Activated CD4-positive, alpha-beta T cell treated with anti-CD3 and anti-CD28 coated beads for 36 hours (primary cell): ENCODE data around the gene CALHM3. TPM values are rescaled to one million over a fixed set of nuclear protein-coding genes. Genes with fewer than 3 reads are reported as not detected.
"Not testable (repeated sequence)": the region's sequence is repeated elsewhere in the genome, so short reads cannot be mapped to it uniquely, and the experiment has no call there.

ENCODE experiments used
- ATAC-seq: fragments of 200-7000 bp; cut with Tn5 transposase; one replicate; pipeline ENCODE4 v1.10.0; 2021; ENCODE audit warnings: mild to moderate bottlenecking, moderate library complexity
- CTCF ChIA-PET: fragments of 350-600 bp; sonication (Branson Sonifier 250); formaldehyde crosslinking; loops from one replicate; lab custom pipeline; 2021; ENCODE audit warnings: antibody characterized with exemption; lab: Charles Lee
- POLR2A ChIA-PET: fragments of 350-600 bp; sonication (Branson Sonifier 250); formaldehyde crosslinking; loops from one replicate; lab custom pipeline; 2021; ENCODE audit warnings: antibody characterized with exemption, inconsistent platforms; lab: Charles Lee
- DNase-seq: peaks from one replicate; pipeline ENCODE4 v3.0.0-alpha.2; 2020
- H3K27ac Mint-ChIP-seq: one replicate; pipeline ENCODE4 v1.8.0; 2021; ENCODE audit warnings: mixed read lengths
- H3K27me3 Mint-ChIP-seq: one replicate; pipeline ENCODE4 v1.8.0; 2021; ENCODE audit warnings: mixed read lengths
- H3K36me3 Mint-ChIP-seq: one replicate; pipeline ENCODE4 v1.8.0; 2021; ENCODE audit warnings: low read depth, mixed read lengths
- H3K4me1 Mint-ChIP-seq: one replicate; pipeline ENCODE4 v1.8.0; 2021; ENCODE audit warnings: mixed read lengths
- H3K4me3 Mint-ChIP-seq: one replicate; pipeline ENCODE4 v1.8.0; 2021; ENCODE audit warnings: mild to moderate bottlenecking, moderate library complexity, mixed read lengths
- H3K9me3 Mint-ChIP-seq: one replicate; pipeline ENCODE4 v1.8.0; 2021; ENCODE audit warnings: low read depth, mixed read lengths
- intact Hi-C, 2 experiments: fragments of 100-400 bp; cut with DNase I in 1 of 2; cut with micrococcal nuclease in 1 of 2; formaldehyde crosslinking; loops; one replicate each; pipeline versions ENCODE4 v1.14.2 to v1.15.1; 2022 to 2024; cut with DNase I, micrococcal nuclease
- total RNA-seq, 2 experiments: library from RNA; stranded (reverse); gene quantifications; one replicate each; pipeline ENCODE4 v1.2.3, GENCODE V29; 2021

CALHM3 gene
- total RNA-seq, 2 experiments from 2014 or later, result not detected

DNA sequence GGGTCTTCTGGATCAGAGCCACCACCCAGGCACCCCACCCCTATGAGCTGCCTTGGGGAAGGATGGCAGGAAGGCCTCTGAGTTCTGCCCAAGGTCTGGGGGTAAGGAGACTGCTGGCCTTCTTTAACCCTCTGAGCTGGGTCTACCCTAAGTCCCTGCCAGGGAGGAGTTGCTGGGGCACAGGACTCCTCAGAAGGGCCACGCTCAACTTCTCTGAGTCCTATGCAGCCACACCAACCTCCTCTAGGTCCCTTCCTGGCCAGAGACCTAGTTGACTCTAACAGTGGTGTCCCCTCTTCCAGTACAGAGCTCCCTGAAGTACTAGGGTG lies 11.9 kb upstream of the CALHM3 start:
- ChIA-PET POLR2A (no interaction called here), CTCF (interaction anchor here (0.8 to 1.2 kb wide), 4 partner anchors 20 to 196 kb away, joined by 3 to 4 read pairs (median 4); partner anchors contain the start of genes ATP5MK, CALHM2 and PDCD11)
- DNase-seq (no peak), ATAC-seq (peak; percentile 8)
- no peaks in the 10 kb centered on the region for H3K36me3 Mint-ChIP-seq
- peaks cover 25% of the 10 kb centered on the region for H3K4me1 Mint-ChIP-seq
- no peak overlapping the region for H3K4me3 Mint-ChIP-seq
- no peaks in the 10 kb centered on the region for H3K9me3 Mint-ChIP-seq
- intact Hi-C loops, result loop anchor here in 1 of 2 experiments (5.0 kb wide), 1 partner anchor 91 kb away; no protein-coding TSS in a partner anchor
- peaks cover 30% of the 10 kb centered on the region for H3K27me3 Mint-ChIP-seq
- no peak overlapping the region for H3K27ac Mint-ChIP-seq

DNA sequence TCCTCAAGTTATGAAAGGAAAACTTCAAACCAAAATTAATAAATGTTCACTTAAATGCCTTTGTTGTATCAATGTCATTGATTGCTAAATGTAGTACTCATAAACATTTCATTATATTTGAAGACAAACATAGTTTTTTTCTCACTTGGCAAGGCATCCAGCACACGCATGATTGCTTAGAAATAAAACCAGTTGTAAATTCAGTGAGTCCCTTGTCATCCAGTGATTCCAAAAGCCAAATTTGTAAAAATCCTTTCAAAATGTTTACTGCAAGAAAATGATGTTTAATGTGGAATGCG lies 8.3 kb upstream of the CALHM3 start:
- POLR2A ChIA-PET, result no interaction called here
- intact Hi-C loops, result loop anchor here in 1 of 2 experiments (10.0 kb wide), 1 partner anchor 653 kb away; the partner anchor contains the start of gene CYP17A1

DNA sequence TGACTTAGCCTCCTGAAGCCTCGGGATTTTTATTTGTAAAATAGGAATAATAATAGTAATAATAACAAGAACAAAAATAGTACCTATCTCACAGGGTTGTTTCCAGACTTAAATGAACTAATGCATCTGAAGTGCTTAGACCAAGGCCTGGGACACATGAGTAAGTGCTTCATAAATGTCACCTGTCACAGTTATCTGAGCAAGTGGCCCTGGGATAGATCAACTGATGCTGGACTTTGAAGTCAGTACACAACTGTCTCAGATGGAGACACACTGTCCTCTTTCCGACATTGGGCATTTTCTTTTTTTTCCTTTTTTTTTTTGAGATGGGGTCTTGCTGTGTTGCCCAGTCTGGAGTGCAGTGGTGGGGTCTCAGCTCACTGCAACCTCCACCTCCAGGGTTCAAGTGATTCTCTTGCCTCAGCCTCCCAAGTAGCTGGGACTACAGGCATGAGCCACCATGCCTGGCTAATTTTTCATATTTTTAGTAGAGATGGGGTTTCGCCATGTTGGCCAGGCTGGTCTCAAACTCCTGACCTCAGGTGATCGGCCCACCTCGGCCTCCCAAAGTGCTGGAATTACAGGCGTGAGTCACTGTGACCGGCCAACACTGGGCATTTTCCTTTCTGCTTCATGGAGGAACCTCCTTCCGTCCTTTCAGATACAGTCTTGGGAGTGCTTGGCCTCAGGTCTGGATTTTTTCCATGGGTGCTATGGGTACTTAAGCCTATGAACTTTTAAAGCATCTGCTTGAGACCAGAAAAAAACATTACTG lies 7.8 kb upstream of the CALHM3 start:
- intact Hi-C loops, result loop anchor here in 1 of 2 experiments (10.0 kb wide), 1 partner anchor 652 kb away; the partner anchor contains the start of gene CYP17A1
- H3K27ac Mint-ChIP-seq, result not testable (repeated sequence)

More for the DNA sequence above, 8.3 kb upstream of the CALHM3 start:
- ATAC-seq, result no peak
- CTCF ChIA-PET, result no interaction called here
- peaks cover 5% of the 10 kb centered on the region for H3K27me3 Mint-ChIP-seq
- H3K36me3 Mint-ChIP-seq, result no peaks in the 10 kb centered on the region
- no peaks in the 10 kb centered on the region for H3K9me3 Mint-ChIP-seq
- H3K4me1 Mint-ChIP-seq, result peaks cover 15% of the 10 kb centered on the region
- H3K4me3 Mint-ChIP-seq, result no peak overlapping the region
- H3K27ac Mint-ChIP-seq, result no peak overlapping the region
- DNase-seq, result no peak

DNA sequence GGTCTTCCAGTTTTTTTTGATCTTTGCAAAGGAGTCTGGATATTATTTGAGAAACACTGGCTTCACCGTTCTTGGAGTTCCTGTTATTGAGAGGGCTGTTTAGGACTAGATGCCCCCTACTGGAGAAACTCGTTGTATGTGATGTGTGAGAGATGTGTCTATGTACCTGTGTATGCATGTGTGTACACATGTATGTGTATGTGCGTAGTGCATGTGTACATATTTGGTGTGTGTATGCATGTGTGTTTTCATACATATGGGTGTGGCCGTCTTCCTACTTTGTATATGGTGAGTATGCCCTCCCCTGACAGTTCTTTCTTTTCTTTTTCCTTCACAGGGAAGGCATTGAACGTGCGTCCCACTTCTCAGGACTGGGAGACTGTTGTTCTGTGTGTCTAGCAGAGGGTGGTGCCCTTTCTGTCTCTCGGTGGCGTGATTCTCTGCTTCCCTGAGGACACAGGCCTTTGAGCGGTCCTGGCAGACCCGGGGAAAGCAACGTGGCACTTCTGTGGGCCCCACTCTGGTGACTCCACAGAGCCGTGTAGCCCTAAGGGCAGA lies 3.0 kb upstream of the CALHM3 start:
- POLR2A ChIA-PET, result no interaction called here
- H3K4me1 Mint-ChIP-seq, result no peaks in the 10 kb centered on the region

More for the DNA sequence above, 7.8 kb upstream of the CALHM3 start:
- DNase-seq, H3K4me3 Mint-ChIP-seq, ATAC-seq, H3K27me3 Mint-ChIP-seq, POLR2A ChIA-PET, H3K36me3 Mint-ChIP-seq, H3K9me3 Mint-ChIP-seq: not testable (repeated sequence)
- CTCF ChIA-PET, result interaction anchor here (0.6 to 2.7 kb wide), 13 partner anchors 11 to 104 kb away, joined by 3 to 23 read pairs (median 4); partner anchors contain the start of gene CALHM2
- peaks cover 15% of the 10 kb centered on the region for H3K4me1 Mint-ChIP-seq

DNA sequence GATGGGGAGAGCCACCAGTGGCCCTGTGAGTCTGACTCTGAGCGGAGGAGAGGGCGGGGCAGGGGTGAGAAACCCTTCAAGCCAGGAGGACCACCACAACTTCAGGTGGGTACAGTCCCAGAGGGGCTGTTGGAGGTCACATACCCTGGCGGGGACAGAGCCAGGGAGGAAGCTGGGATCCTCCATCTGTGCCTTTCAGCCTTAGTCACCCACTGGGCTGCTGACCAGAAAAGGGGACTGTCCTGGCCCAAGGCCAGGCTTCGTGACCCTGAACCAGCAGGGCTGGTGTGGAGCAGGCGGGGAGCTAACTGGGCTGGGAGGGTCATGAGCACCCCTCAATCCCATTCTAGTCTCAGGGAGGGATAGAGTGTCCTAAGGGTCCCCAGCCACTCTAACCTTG lies 1.5 kb upstream of the CALHM3 start:
- intact Hi-C loops, result loop anchor here in 1 of 2 experiments (5.0 to 10.0 kb wide), 2 partner anchors 563 to 646 kb away; partner anchors contain the start of genes CNNM2 and CYP17A1
- ATAC-seq (no peak), DNase-seq (no peak)
- Mint-ChIP-seq H3K9me3 (no peaks in the 10 kb centered on the region), H3K36me3 (no peaks in the 10 kb centered on the region), H3K4me1 (peaks cover 3% of the 10 kb centered on the region), H3K27me3 (no peaks in the 10 kb centered on the region), H3K4me3 (no peak overlapping the region), H3K27ac (no peak overlapping the region)
- POLR2A ChIA-PET, result no interaction called here
- CTCF ChIA-PET, result interaction anchor here (0.7 to 1.8 kb wide), 5 partner anchors 8 to 48 kb away, joined by 3 to 7 read pairs (median 4); no protein-coding TSS in a partner anchor

More for the DNA sequence above, 3.0 kb upstream of the CALHM3 start:
- DNase-seq (no peak), ATAC-seq (peak; percentile 69)
- no peaks in the 10 kb centered on the region for H3K27me3 Mint-ChIP-seq
- CTCF ChIA-PET, result interaction anchor here (1.8 kb wide), 1 partner anchor 64 kb away, joined by 15 read pairs; no protein-coding TSS in a partner anchor
- no peaks in the 10 kb centered on the region for H3K9me3 Mint-ChIP-seq
- H3K27ac Mint-ChIP-seq, result no peak overlapping the region
- H3K4me3 Mint-ChIP-seq, result no peak overlapping the region
- H3K36me3 Mint-ChIP-seq, result no peaks in the 10 kb centered on the region
- intact Hi-C loops, result loop anchor here (1.0 to 10.0 kb wide), 5 partner anchors 31 to 647 kb away; partner anchors contain the start of genes CNNM2 (in 1 of the 2) and CYP17A1 (in 1 of the 2)

DNA sequence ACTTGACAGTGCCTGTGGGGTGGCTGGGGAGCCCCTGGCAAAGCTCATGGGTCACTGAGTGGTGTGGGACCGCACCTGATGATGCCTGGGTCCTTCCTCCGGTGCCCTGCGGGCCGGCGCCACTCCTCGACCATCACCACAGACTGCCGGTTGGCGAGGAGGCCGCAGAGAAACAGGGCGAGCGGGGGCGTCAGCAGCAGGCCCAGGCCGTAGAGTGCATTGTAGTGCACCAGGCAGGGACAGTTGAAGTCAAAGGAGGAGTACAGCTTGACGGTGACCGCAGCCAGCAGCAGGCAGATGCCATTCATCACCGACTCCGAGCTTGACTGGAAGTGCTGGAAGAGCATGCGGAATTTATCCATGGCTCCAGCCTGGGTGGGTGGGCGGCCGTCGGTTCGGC lies 369 bp downstream of the CALHM3 start:
- H3K36me3 Mint-ChIP-seq, result no peaks in the 10 kb centered on the region
- CTCF ChIA-PET, result interaction anchor here (0.6 to 1.8 kb wide), 2 partner anchors 10 to 240 kb away, joined by 3 to 4 read pairs; no protein-coding TSS in a partner anchor
- no peak overlapping the region for H3K4me3 Mint-ChIP-seq
- POLR2A ChIA-PET, result no interaction called here
- no peak for ATAC-seq
- H3K4me1 Mint-ChIP-seq, result peaks cover 3% of the 10 kb centered on the region
- no peaks in the 10 kb centered on the region for H3K27me3 Mint-ChIP-seq
- DNase-seq, result no peak
- H3K27ac Mint-ChIP-seq, result no peak overlapping the region
- no peaks in the 10 kb centered on the region for H3K9me3 Mint-ChIP-seq
- intact Hi-C loops, result no loop called here

DNA sequence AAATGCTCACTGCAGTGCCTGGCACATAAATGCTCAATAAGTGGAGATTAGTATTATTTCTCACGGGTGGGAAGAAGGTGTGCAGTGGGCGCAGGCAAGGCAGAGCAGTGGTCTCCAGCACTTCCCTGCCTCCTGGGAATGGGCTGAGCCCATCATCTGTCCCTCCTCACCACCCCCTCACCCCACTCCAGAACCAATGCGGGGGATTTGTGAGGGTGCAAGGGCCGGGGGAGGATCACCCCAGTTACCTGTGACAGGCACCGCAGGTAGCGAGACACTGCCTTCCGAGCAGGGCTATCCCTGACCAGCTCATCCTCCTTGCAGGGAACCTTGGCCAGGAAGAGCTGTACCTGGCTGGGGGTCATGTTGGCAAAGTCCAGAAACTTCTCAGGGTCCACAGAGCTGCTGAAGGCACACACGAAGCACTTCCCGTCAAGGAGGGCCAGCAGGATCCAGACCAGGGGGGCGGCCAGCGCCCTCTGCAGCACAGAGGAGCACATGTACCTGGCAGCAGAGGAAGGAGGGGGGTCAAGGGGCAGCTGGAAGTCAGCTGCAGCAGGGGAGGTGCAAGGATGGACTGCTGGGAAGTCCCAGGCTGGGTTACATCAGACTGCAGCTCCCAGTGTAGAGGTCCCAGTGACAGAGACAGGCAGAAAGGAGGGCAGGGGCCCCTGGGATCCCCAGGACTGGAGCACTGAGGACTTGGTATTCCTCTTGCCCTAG lies 2.8 kb downstream of the CALHM3 start:
- Mint-ChIP-seq H3K4me3 (no peak overlapping the region), H3K27me3 (no peaks in the 10 kb centered on the region), H3K9me3 (no peaks in the 10 kb centered on the region), H3K4me1 (peaks cover 11% of the 10 kb centered on the region), H3K36me3 (no peaks in the 10 kb centered on the region), H3K27ac (no peak overlapping the region)
- ATAC-seq, result peak; percentile 57
- intact Hi-C loops, result no loop called here
- ChIA-PET CTCF (interaction anchor here (0.8 to 3.4 kb wide), 3 partner anchors 9 to 50 kb away, joined by 3 to 23 read pairs (median 3); no protein-coding TSS in a partner anchor), POLR2A (no interaction called here)
- DNase-seq, result peak; percentile 42

DNA sequence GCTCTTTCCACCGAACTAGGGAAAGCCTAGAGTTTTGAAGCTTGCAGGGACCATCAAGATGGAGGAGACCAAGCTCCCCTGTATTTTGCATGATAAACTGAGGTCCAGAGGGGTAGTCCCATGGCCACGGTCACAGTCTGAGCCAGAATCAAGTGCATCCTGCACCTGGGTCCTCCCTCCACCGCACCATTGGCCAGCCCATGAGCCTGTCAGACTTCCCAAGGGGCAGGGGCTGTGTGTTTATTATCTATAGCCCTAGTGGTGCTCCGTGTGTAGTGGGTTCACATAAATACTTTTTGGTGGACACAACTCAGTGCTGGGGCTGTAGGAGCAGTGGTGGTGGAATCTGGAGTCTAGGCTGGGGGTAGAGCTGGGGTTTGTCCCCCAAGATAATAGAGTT lies 3.6 kb downstream of the CALHM3 start:
- ChIA-PET POLR2A (no interaction called here), CTCF (interaction anchor here (1.4 to 3.4 kb wide), 2 partner anchors 10 to 33 kb away, joined by 4 to 23 read pairs; no protein-coding TSS in a partner anchor)
- Mint-ChIP-seq H3K9me3 (no peaks in the 10 kb centered on the region), H3K4me3 (no peak overlapping the region), H3K27ac (no peak overlapping the region), H3K36me3 (no peaks in the 10 kb centered on the region), H3K4me1 (peaks cover 19% of the 10 kb centered on the region), H3K27me3 (no peaks in the 10 kb centered on the region)
- no peak for ATAC-seq
- intact Hi-C loops, result no loop called here
- DNase-seq, result no peak

DNA sequence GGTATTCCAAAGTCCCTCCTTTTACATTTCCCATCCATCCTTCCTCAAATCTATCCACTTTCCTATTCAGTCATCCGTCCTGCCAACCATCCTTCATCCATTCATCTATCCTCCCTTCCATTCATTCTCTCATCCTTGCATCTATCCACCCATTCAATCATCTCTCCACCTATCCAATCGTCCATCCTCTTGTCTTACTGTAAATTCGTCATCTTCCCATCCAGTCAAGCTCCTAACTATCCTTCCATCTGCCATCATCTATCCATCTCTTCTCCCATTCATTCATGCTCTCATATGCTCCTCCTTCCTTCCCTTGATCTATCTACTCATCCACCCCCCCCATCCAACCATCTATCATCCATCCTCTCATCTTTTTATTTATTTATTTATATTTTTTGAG lies 5.0 kb downstream of the CALHM3 start:
- no peaks in the 10 kb centered on the region for H3K27me3 Mint-ChIP-seq

DNA sequence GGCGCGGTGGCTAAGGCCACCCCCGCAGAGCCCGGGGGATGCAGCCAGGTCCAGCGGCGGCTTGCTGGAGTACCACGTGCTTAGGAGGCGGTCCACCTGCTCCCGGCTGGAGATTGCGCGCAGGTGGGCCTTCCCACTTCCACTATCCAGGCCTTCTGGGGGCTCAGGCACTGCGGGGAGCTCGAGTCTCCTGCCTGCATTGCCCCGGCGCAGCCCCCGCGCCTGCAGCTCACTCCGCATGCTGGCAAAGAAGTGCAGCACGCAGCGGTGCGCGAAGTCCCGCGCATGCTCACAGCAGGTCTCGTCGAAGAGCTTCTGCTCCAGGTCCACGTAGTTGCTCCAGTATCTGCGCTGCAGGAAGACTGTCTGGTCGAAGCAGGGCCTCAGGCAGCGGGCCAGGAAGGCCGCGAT lies 5.8 kb downstream of the CALHM3 start:
- intact Hi-C loops, result no loop called here
- Mint-ChIP-seq H3K9me3 (no peaks in the 10 kb centered on the region), H3K36me3 (no peaks in the 10 kb centered on the region), H3K27me3 (no peaks in the 10 kb centered on the region), H3K27ac (no peak overlapping the region), H3K4me3 (no peak overlapping the region), H3K4me1 (peaks cover 21% of the 10 kb centered on the region)
- no peak for ATAC-seq
- CTCF ChIA-PET, result no interaction called here
- no peak for DNase-seq
- POLR2A ChIA-PET, result no interaction called here

More for the DNA sequence above, 5.0 kb downstream of the CALHM3 start:
- H3K27ac Mint-ChIP-seq, result no peak overlapping the region
- no peak for ATAC-seq
- DNase-seq, result no peak
- no peaks in the 10 kb centered on the region for H3K36me3 Mint-ChIP-seq
- H3K9me3 Mint-ChIP-seq, result no peaks in the 10 kb centered on the region
- peaks cover 21% of the 10 kb centered on the region for H3K4me1 Mint-ChIP-seq
- H3K4me3 Mint-ChIP-seq, result no peak overlapping the region
- intact Hi-C loops, result no loop called here
- CTCF ChIA-PET, result interaction anchor here (1.4 kb wide), 1 partner anchor 32 kb away, joined by 4 read pairs; no protein-coding TSS in a partner anchor
- POLR2A ChIA-PET, result no interaction called here

DNA sequence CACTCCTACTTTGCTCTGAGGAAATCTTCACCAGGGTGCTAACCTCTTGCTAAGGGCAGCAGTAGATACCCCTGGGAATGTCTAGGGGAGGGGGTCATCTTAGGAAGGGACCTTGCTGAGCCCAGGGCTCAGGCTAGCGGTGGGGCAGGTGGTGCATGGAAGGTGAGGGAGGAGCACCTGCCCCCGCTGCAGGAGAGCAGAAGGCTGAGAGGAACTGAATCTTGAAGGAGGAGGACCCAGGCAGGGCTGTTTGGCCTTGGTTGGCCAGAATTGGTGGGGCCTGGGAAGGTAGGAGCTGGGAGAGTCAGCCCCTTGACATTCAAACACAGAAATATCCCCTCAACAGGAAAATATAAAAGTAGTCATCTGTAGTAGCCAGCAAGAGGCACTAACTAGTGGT lies 7.0 kb downstream of the CALHM3 start:
- intact Hi-C loops, result no loop called here
- no peak for DNase-seq
- ChIA-PET POLR2A (interaction anchor here (0.6 kb wide), 1 partner anchor 280 kb away, joined by 6 read pairs; no protein-coding TSS in a partner anchor), CTCF (interaction anchor here (1.2 kb wide), 1 partner anchor 12 kb away, joined by 3 read pairs; no protein-coding TSS in a partner anchor)
- peaks cover 21% of the 10 kb centered on the region for H3K4me1 Mint-ChIP-seq
- H3K4me3 Mint-ChIP-seq, result peak overlapping the region; percentile 20
- no peaks in the 10 kb centered on the region for H3K27me3 Mint-ChIP-seq
- no peaks in the 10 kb centered on the region for H3K36me3 Mint-ChIP-seq
- H3K27ac Mint-ChIP-seq, result peak overlapping the region; percentile 49
- no peak for ATAC-seq
- H3K9me3 Mint-ChIP-seq, result no peaks in the 10 kb centered on the region
